Loucy (cell line): ENCODE measurements around the gene LETM1.

ENCODE experiments used
- H2AFZ ChIP-seq: fragments of 200-600 bp; sonication (generic); 2 replicates; pipeline ENCODE4 v1.6.0; 2016; ENCODE audit warnings: antibody characterized with exemption, mild to moderate bottlenecking, low read length, moderate library complexity
- H3F3A ChIP-seq: fragments of 200-600 bp; 2 replicates; pipeline ENCODE4 v1.6.0; 2016; ENCODE audit warnings: antibody characterized with exemption, low read depth, mild to moderate bottlenecking
- H3K27me3 ChIP-seq: fragments of 200-600 bp; sonication (generic); 2 replicates; pipeline ENCODE4 v1.6.1; 2014; ENCODE audit warnings: low read length, mild to moderate bottlenecking; ENCODE audit not compliant: insufficient read depth, poor library complexity, severe bottlenecking
- H3K36me3 ChIP-seq: fragments of 200-600 bp; sonication (generic); 2 replicates; pipeline ENCODE4 v1.6.1; 2016; ENCODE audit warnings: low read length; ENCODE audit not compliant: insufficient read depth
- H3K4me1 ChIP-seq: fragments of 200-600 bp; sonication (generic); 2 replicates; pipeline ENCODE4 v1.5.1; 2014; ENCODE audit warnings: low read length, mild to moderate bottlenecking; ENCODE audit not compliant: insufficient read depth, poor library complexity, severe bottlenecking
- H3K4me2 ChIP-seq: fragments of 200-600 bp; sonication (generic); 2 replicates; pipeline ENCODE4 v1.6.0; 2014; ENCODE audit warnings: antibody characterized with exemption, low read length, low read depth, mild to moderate bottlenecking; ENCODE audit not compliant: poor library complexity, severe bottlenecking
- H3K4me3 ChIP-seq: fragments of 200-600 bp; sonication (generic); 2 replicates; pipeline ENCODE4 v1.5.1; 2014; ENCODE audit warnings: low read length, mild to moderate bottlenecking, mixed read lengths; ENCODE audit not compliant: poor library complexity, severe bottlenecking
- H3K79me2 ChIP-seq: fragments of 200-600 bp; sonication (generic); 2 replicates; pipeline ENCODE4 v1.6.1; 2014; ENCODE audit warnings: low read length; ENCODE audit not compliant: insufficient read depth
- H3K9ac ChIP-seq: fragments of 200-600 bp; sonication (generic); 2 replicates; pipeline ENCODE4 v1.6.0; 2014; ENCODE audit warnings: mild to moderate bottlenecking, low read depth, low read length, moderate library complexity; ENCODE audit not compliant: poor library complexity, severe bottlenecking
- H3K9me2 ChIP-seq: fragments of 200-600 bp; sonication (generic); replicated peaks from 2 replicates; pipeline ENCODE4 v1.6.1; 2016; ENCODE audit warnings: low read depth, low read length, mixed read lengths
- H3K9me3 ChIP-seq: fragments of 200-600 bp; sonication (generic); 2 replicates; pipeline ENCODE4 v1.6.1; 2014; ENCODE audit warnings: mild to moderate bottlenecking, antibody characterized with exemption, low read length, low read depth; ENCODE audit not compliant: insufficient read depth
- H4K20me1 ChIP-seq: fragments of 200-600 bp; sonication (generic); 2 replicates; pipeline ENCODE4 v1.6.0; 2014; ENCODE audit warnings: antibody characterized with exemption, low read length, mild to moderate bottlenecking; ENCODE audit not compliant: insufficient read depth, poor library complexity, severe bottlenecking
- CTCF ChIP-seq: fragments of 200-600 bp; sonication (generic); conservative IDR thresholded peaks from 2 replicates; pipeline ENCODE4 v1.5.1; 2014; ENCODE audit warnings: mild to moderate bottlenecking, antibody characterized with exemption, low read length
- EZH2phosphoT487 ChIP-seq: fragments of 200-600 bp; IDR thresholded peaks from 2 replicates; pipeline ENCODE4 v1.6.1; 2018; ENCODE audit warnings: antibody characterized with exemption, mild to moderate bottlenecking, moderate library complexity, borderline replicate concordance

The LETM1 gene

GRCh38 chr4:1766106-1767060 is 89.6 kb downstream of the LETM1 start:
- H3K4me2 ChIP-seq = no peak overlapping the region
- H2AFZ ChIP-seq = no peak overlapping the region
- no peaks in the 10 kb centered on the region for H3K9me2 ChIP-seq
- no peaks in the 10 kb centered on the region for H3K9me3 ChIP-seq
- no peaks in the 10 kb centered on the region for H4K20me1 ChIP-seq
- H3K36me3 ChIP-seq = no peaks in the 10 kb centered on the region
- no peaks in the 10 kb centered on the region for H3K4me1 ChIP-seq
- H3F3A ChIP-seq = no peaks in the 10 kb centered on the region
- H3K9ac ChIP-seq = no peak overlapping the region
- H3K27me3 ChIP-seq = no peaks in the 10 kb centered on the region
- TF ChIP-seq CTCF (no peak), EZH2phosphoT487 (no peak)
- H3K4me3 ChIP-seq = no peak overlapping the region
- H3K79me2 ChIP-seq = no peaks in the 10 kb centered on the region

- no peak for TF ChIP-seq EZH2phosphoT487
- no peak for TF ChIP-seq CTCF
- no peaks in the 10 kb centered on the region for H3K9me2 ChIP-seq
- no peaks in the 10 kb centered on the region for H3F3A ChIP-seq
- no peaks in the 10 kb centered on the region for H3K4me1 ChIP-seq
- no peak overlapping the region for H3K4me3 ChIP-seq
- no peak overlapping the region for H2AFZ ChIP-seq
- no peaks in the 10 kb centered on the region for H3K79me2 ChIP-seq
- H3K4me2 ChIP-seq = no peak overlapping the region
- no peaks in the 10 kb centered on the region for H3K27me3 ChIP-seq
- no peaks in the 10 kb centered on the region for H3K9me3 ChIP-seq
- no peaks in the 10 kb centered on the region for H4K20me1 ChIP-seq
- H3K9ac ChIP-seq = no peak overlapping the region
- no peaks in the 10 kb centered on the region for H3K36me3 ChIP-seq
These were observed 90.4 kb downstream of the LETM1 start for GRCh38 chr4:1765409-1766072.

GRCh38 chr4:1764670-1765069 is 91.3 kb downstream of the LETM1 start:
- H3K4me2 ChIP-seq = no peak overlapping the region
- H3K4me3 ChIP-seq = no peak overlapping the region
- TF ChIP-seq CTCF = no peak
- no peak for TF ChIP-seq EZH2phosphoT487
- no peaks in the 10 kb centered on the region for H3K36me3 ChIP-seq
- no peaks in the 10 kb centered on the region for H3K27me3 ChIP-seq
- H3K79me2 ChIP-seq = no peaks in the 10 kb centered on the region
- H3K9me2 ChIP-seq = no peaks in the 10 kb centered on the region
- H3F3A ChIP-seq = no peaks in the 10 kb centered on the region
- no peaks in the 10 kb centered on the region for H4K20me1 ChIP-seq
- no peaks in the 10 kb centered on the region for H3K9me3 ChIP-seq
- no peak overlapping the region for H3K9ac ChIP-seq
- no peaks in the 10 kb centered on the region for H3K4me1 ChIP-seq
- no peak overlapping the region for H2AFZ ChIP-seq
